Vagina (tissue), 2 donors: ENCODE data around the gene NRXN3. TPM values are rescaled to one million over a fixed set of nuclear protein-coding genes. Genes with fewer than 3 reads are reported as not detected.

Source experiments
- DNase-seq, 2 donors: peaks; one replicate each; pipeline ENCODE4 v3.0.0-alpha.2; 2017; ENCODE audit errors: extremely low spot score in 2 of 2
- H3K27ac ChIP-seq: fragments of 200-600 bp; sonication (generic); one replicate; pipeline ENCODE4 v1.5.1; 2019
- H3K27me3 ChIP-seq: fragments of 200-600 bp; sonication (generic); one replicate; pipeline ENCODE4 v1.5.1; 2019
- H3K36me3 ChIP-seq, 2 donors: fragments of 200-600 bp; sonication (generic); one replicate each; pipeline ENCODE4 v1.5.1; 2017 to 2019
- H3K4me1 ChIP-seq: fragments of 200-600 bp; sonication (generic); one replicate; pipeline ENCODE4 v1.5.1; 2019
- H3K4me3 ChIP-seq, 2 donors: fragments of 200-600 bp; sonication (generic); 1 replicate in 1 of 2; 2 replicates in 1 of 2; pipeline ENCODE4 v1.5.1; 2016 to 2019
- H3K9me3 ChIP-seq: fragments of 200-600 bp; sonication (generic); one replicate; pipeline ENCODE4 v1.5.1; 2019
- CTCF ChIP-seq, 3 experiments: fragments of 450-650 bp in 2 of 3; fragments of 200-600 bp in 1 of 3; sonication (generic) in 1 of 3; IDR thresholded peaks; one replicate each; pipeline ENCODE4 v1.5.1; 2017 to 2019; ENCODE audit warnings: antibody characterized with exemption in 3 of 3, mild to moderate bottlenecking in 2 of 3, moderate library complexity in 2 of 3
- POLR2A ChIP-seq, 2 donors: fragments of 450-650 bp; IDR thresholded peaks; one replicate each; pipeline ENCODE4 v1.6.1; 2017; ENCODE audit warnings: antibody characterized with exemption in 2 of 2, mild to moderate bottlenecking in 2 of 2, moderate library complexity in 2 of 2
- POLR2AphosphoS5 ChIP-seq, 2 donors: sonication (generic); formaldehyde crosslinking; IDR thresholded peaks; one replicate each; pipeline ENCODE4 v1.9.0; 2017; ENCODE audit warnings: antibody characterized with exemption in 2 of 2, mild to moderate bottlenecking in 2 of 2, low read depth in 1 of 2; ENCODE audit not compliant: insufficient read depth in 1 of 2
- intact Hi-C: fragments of 100-400 bp; cut with DNase I; formaldehyde crosslinking; loops from one replicate; pipeline ENCODE4 v1.15.1; 2023
- total RNA-seq: library from RNA; depleted of rRNA; stranded (reverse); fragments of >200 nt; gene quantifications from one replicate; pipeline ENCODE4 v1.2.3, GENCODE V29; 2016

Gene NRXN3
- total RNA-seq, 1 donor from 2014 or later: 4.7 TPM

- no peak for DNase-seq
- Histone ChIP-seq H3K36me3 (no peaks in the 10 kb centered on the region), H3K4me1 (no peaks in the 10 kb centered on the region), H3K4me3 (no peak overlapping the region), H3K27ac (no peak overlapping the region), H3K9me3 (no peaks in the 10 kb centered on the region), H3K27me3 (no peaks in the 10 kb centered on the region)
- TF ChIP-seq POLR2A (IDR thresholded peaks at IDR 0.05) (no peak), CTCF (IDR thresholded peaks at IDR 0.05) (no peak), POLR2AphosphoS5 (IDR thresholded peaks at IDR 0.05; ENCODE audit: insufficient read depth in 1 of 2, low read depth in 1 of 2) (no peak)
- intact Hi-C loops: no loop called here
Measured at GRCh38 chr14:79083356-79083755, 913.2 kb downstream of the NRXN3 start.

- Histone ChIP-seq H3K27me3 (no peaks in the 10 kb centered on the region), H3K4me3 (no peak overlapping the region), H3K27ac (no peak overlapping the region), H3K36me3 (no peaks in the 10 kb centered on the region), H3K4me1 (no peaks in the 10 kb centered on the region), H3K9me3 (no peaks in the 10 kb centered on the region)
- intact Hi-C loops: no loop called here
- TF ChIP-seq CTCF (IDR thresholded peaks at IDR 0.05) (no peak), POLR2AphosphoS5 (IDR thresholded peaks at IDR 0.05; ENCODE audit: insufficient read depth in 1 of 2, low read depth in 1 of 2) (no peak), POLR2A (IDR thresholded peaks at IDR 0.05) (no peak)
- DNase-seq: no peak
Measured at GRCh38 chr14:79084861-79085260, 914.7 kb downstream of the NRXN3 start.

GRCh38 chr14:79089576-79089975, 919.4 kb downstream of the NRXN3 start:
- Histone ChIP-seq H3K27ac (no peak overlapping the region), H3K36me3 (no peaks in the 10 kb centered on the region), H3K27me3 (no peaks in the 10 kb centered on the region), H3K4me1 (no peaks in the 10 kb centered on the region), H3K4me3 (no peak overlapping the region), H3K9me3 (no peaks in the 10 kb centered on the region)
- no peak for DNase-seq
- TF ChIP-seq POLR2A (IDR thresholded peaks at IDR 0.05): no peak
- TF ChIP-seq CTCF (IDR thresholded peaks at IDR 0.05): no peak
- TF ChIP-seq POLR2AphosphoS5 (IDR thresholded peaks at IDR 0.05; ENCODE audit: insufficient read depth in 1 of 2, low read depth in 1 of 2): no peak
- intact Hi-C loops: no loop called here

- H3K36me3 ChIP-seq: no peaks in the 10 kb centered on the region
- no peaks in the 10 kb centered on the region for H3K27me3 ChIP-seq
- no peak for TF ChIP-seq POLR2A (IDR thresholded peaks at IDR 0.05)
- no peak for TF ChIP-seq POLR2AphosphoS5 (IDR thresholded peaks at IDR 0.05; ENCODE audit: insufficient read depth in 1 of 2, low read depth in 1 of 2)
- TF ChIP-seq CTCF (IDR thresholded peaks at IDR 0.05): no peak
- no peak for DNase-seq
- no peak overlapping the region for H3K4me3 ChIP-seq
- H3K27ac ChIP-seq: no peak overlapping the region
- no peaks in the 10 kb centered on the region for H3K4me1 ChIP-seq
- intact Hi-C loops: no loop called here
- no peaks in the 10 kb centered on the region for H3K9me3 ChIP-seq
Measured at GRCh38 chr14:79090641-79091180, 920.5 kb downstream of the NRXN3 start.

- H3K4me1 ChIP-seq: no peaks in the 10 kb centered on the region
- no peaks in the 10 kb centered on the region for H3K36me3 ChIP-seq
- DNase-seq: no peak
- no peak overlapping the region for H3K4me3 ChIP-seq
- no peaks in the 10 kb centered on the region for H3K27me3 ChIP-seq
- H3K27ac ChIP-seq: no peak overlapping the region
- intact Hi-C loops: no loop called here
- no peak for TF ChIP-seq POLR2A (IDR thresholded peaks at IDR 0.05)
- no peak for TF ChIP-seq CTCF (IDR thresholded peaks at IDR 0.05)
- no peak for TF ChIP-seq POLR2AphosphoS5 (IDR thresholded peaks at IDR 0.05; ENCODE audit: insufficient read depth in 1 of 2, low read depth in 1 of 2)
- no peaks in the 10 kb centered on the region for H3K9me3 ChIP-seq
Measured at GRCh38 chr14:79091381-79091963, 921.3 kb downstream of the NRXN3 start.
